H9 (cell line): ENCODE data around the gene MRM2. TPM values are rescaled to one million over a fixed set of nuclear protein-coding genes. Genes with fewer than 3 reads are reported as not detected.

Experiments
- DNase-seq: peaks from one replicate; pipeline ENCODE4 v3.0.0-alpha.2; 2017
- H2AFZ ChIP-seq: one replicate; pipeline ENCODE4 v1.6.1; 2013; ENCODE audit warnings: mild to moderate bottlenecking, low read length, control low read depth, moderate library complexity
- H2AK5ac ChIP-seq: 2 replicates; pipeline ENCODE4 v1.6.1; 2013; ENCODE audit warnings: low read length, control low read depth, mixed read lengths; ENCODE audit not compliant: insufficient read length
- H2BK120ac ChIP-seq: one replicate; pipeline ENCODE4 v1.6.1; 2013; ENCODE audit warnings: low read depth, mild to moderate bottlenecking, low read length, control low read depth, inconsistent platforms; ENCODE audit not compliant: poor library complexity, severe bottlenecking
- H2BK12ac ChIP-seq: 2 replicates; pipeline ENCODE4 v1.6.1; 2013; ENCODE audit warnings: low read length, control low read depth, mixed read lengths, low read depth; ENCODE audit not compliant: insufficient read length
- H2BK15ac ChIP-seq: 2 replicates; pipeline ENCODE4 v1.6.1; 2013; ENCODE audit warnings: low read depth, low read length, control low read depth
- H2BK20ac ChIP-seq: one replicate; pipeline ENCODE4 v1.6.1; 2013; ENCODE audit warnings: low read depth, mild to moderate bottlenecking, low read length, control low read depth, inconsistent platforms; ENCODE audit not compliant: poor library complexity, severe bottlenecking
- H2BK5ac ChIP-seq: 2 replicates; pipeline ENCODE4 v1.6.1; 2013; ENCODE audit warnings: low read length, control low read depth, mixed read lengths; ENCODE audit not compliant: insufficient read length
- H3K14ac ChIP-seq: 2 replicates; pipeline ENCODE4 v1.6.1; 2013; ENCODE audit warnings: low read length, control low read depth; ENCODE audit not compliant: insufficient read depth
- H3K18ac ChIP-seq: 2 replicates; pipeline ENCODE4 v1.6.1; 2013; ENCODE audit warnings: low read depth, mild to moderate bottlenecking, mixed read lengths, low read length, control low read depth; ENCODE audit not compliant: insufficient read length
- H3K23ac ChIP-seq: 2 replicates; pipeline ENCODE4 v1.6.1; 2013; ENCODE audit warnings: low read length, control low read depth, mixed read lengths, low read depth; ENCODE audit not compliant: insufficient read length
- H3K23me2 ChIP-seq: 2 replicates; pipeline ENCODE4 v1.6.1; 2013; ENCODE audit warnings: low read depth, mild to moderate bottlenecking, mixed read lengths, low read length, control low read depth; ENCODE audit not compliant: insufficient read length, poor library complexity, severe bottlenecking
- H3K27ac ChIP-seq: 2 replicates; pipeline ENCODE4 v1.5.1; 2013; ENCODE audit warnings: low read length, control low read depth, mixed read lengths, low read depth; ENCODE audit not compliant: insufficient read length
- H3K27me3 ChIP-seq: 2 replicates; pipeline ENCODE4 v1.6.1; 2013; ENCODE audit warnings: low read length, control low read depth, inconsistent platforms; ENCODE audit not compliant: insufficient read depth
- H3K4ac ChIP-seq: 2 replicates; pipeline ENCODE4 v1.6.1; 2013; ENCODE audit warnings: low read depth, mild to moderate bottlenecking, control low read depth, inconsistent platforms, low read length, moderate library complexity
- H3K4me1 ChIP-seq: 2 replicates; pipeline ENCODE4 v1.6.1; 2013; ENCODE audit warnings: low read length, control low read depth, inconsistent platforms; ENCODE audit not compliant: insufficient read depth
- H3K4me2 ChIP-seq: 2 replicates; pipeline ENCODE4 v1.6.1; 2013; ENCODE audit warnings: low read length, control low read depth, mixed read lengths; ENCODE audit not compliant: insufficient read length, insufficient read depth
- H3K56ac ChIP-seq: 2 replicates; pipeline ENCODE4 v1.6.1; 2013; ENCODE audit warnings: low read depth, mild to moderate bottlenecking, mixed read lengths, low read length, control low read depth; ENCODE audit not compliant: insufficient read length
- H3K79me1 ChIP-seq: 2 replicates; pipeline ENCODE4 v1.6.1; 2013; ENCODE audit warnings: low read depth, mild to moderate bottlenecking, moderate library complexity, low read length, control low read depth, inconsistent platforms; ENCODE audit not compliant: insufficient read depth, poor library complexity, severe bottlenecking
- H3K79me2 ChIP-seq: 2 replicates; pipeline ENCODE4 v1.6.1; 2013; ENCODE audit warnings: low read length, control low read depth, inconsistent platforms; ENCODE audit not compliant: insufficient read depth
- H3K9ac ChIP-seq: 2 replicates; pipeline ENCODE4 v1.6.1; 2013; ENCODE audit warnings: low read length, control low read depth, mixed read lengths; ENCODE audit not compliant: insufficient read length; ENCODE audit errors: extremely low read depth
- H3K9me3 ChIP-seq: one replicate; pipeline ENCODE4 v1.6.1; 2013; ENCODE audit warnings: low read depth, low read length, inconsistent platforms; ENCODE audit not compliant: control insufficient read depth
- H3T11ph ChIP-seq: one replicate; pipeline ENCODE4 v1.6.1; 2013; ENCODE audit warnings: mild to moderate bottlenecking, low read length, control low read depth, inconsistent platforms
- H4K20me1 ChIP-seq: one replicate; pipeline ENCODE4 v1.6.1; 2013; ENCODE audit not compliant: control insufficient read depth, insufficient read length, insufficient read depth
- H4K5ac ChIP-seq: 2 replicates; pipeline ENCODE4 v1.6.1; 2013; ENCODE audit warnings: low read depth, mild to moderate bottlenecking, mixed read lengths, low read length, control low read depth; ENCODE audit not compliant: insufficient read length
- H4K8ac ChIP-seq: replicated peaks from 2 replicates; pipeline ENCODE4 v1.6.1; 2013; ENCODE audit warnings: low read length, control low read depth, mixed read lengths, low read depth; ENCODE audit not compliant: insufficient read length
- H4K91ac ChIP-seq: 2 replicates; pipeline ENCODE4 v1.6.1; 2013; ENCODE audit warnings: low read depth, mild to moderate bottlenecking, moderate library complexity, mixed read lengths, low read length, control low read depth; ENCODE audit not compliant: insufficient read length
- H3K27ac Mint-ChIP-seq, 3 experiments: 2 replicates in 2 of 3; 3 replicates in 1 of 3; pipeline ENCODE4 v1.8.0; 2020 to 2021; ENCODE audit warnings: mixed read lengths in 3 of 3, mild to moderate bottlenecking in 1 of 3, moderate library complexity in 1 of 3
- H3K27me3 Mint-ChIP-seq: 2 replicates; pipeline ENCODE4 v1.8.0; 2021; ENCODE audit warnings: low read depth, mild to moderate bottlenecking, moderate library complexity, mixed read lengths
- H3K36me3 Mint-ChIP-seq, 3 experiments: 2 replicates in 2 of 3; 3 replicates in 1 of 3; pipeline ENCODE4 v1.8.0; 2020 to 2021; ENCODE audit warnings: low read depth in 3 of 3, mixed read lengths in 3 of 3; ENCODE audit not compliant: insufficient read depth in 1 of 3
- H3K4me1 Mint-ChIP-seq, 2 experiments: 2 replicates each; pipeline ENCODE4 v1.8.0; 2020; ENCODE audit warnings: mixed read lengths in 2 of 2
- H3K4me3 Mint-ChIP-seq, 2 experiments: 2 replicates in 1 of 2; 3 replicates in 1 of 2; pipeline ENCODE4 v1.8.0; 2020 to 2021; ENCODE audit warnings: mild to moderate bottlenecking in 2 of 2, mixed read lengths in 2 of 2, moderate library complexity in 1 of 2
- H3K9me3 Mint-ChIP-seq, 2 experiments: 2 replicates in 1 of 2; 3 replicates in 1 of 2; pipeline ENCODE4 v1.8.0; 2020; ENCODE audit warnings: mild to moderate bottlenecking in 2 of 2, mixed read lengths in 2 of 2, moderate library complexity in 1 of 2
- CTCF ChIP-seq: fragments of 200-600 bp; sonication (generic); conservative IDR thresholded peaks from 3 replicates; pipeline ENCODE4 v1.8.0; 2021; ENCODE audit warnings: antibody characterized with exemption, mild to moderate bottlenecking
- WGBS: extraction: QIAGEN DNeasy Blood & Tissue Kit; methylation state at CpG from one replicate; pipeline ENCODE4 v1.1.7; 2013; ENCODE audit warnings: missing lambda C conversion rate, low lambda C conversion rate, mixed read lengths; ENCODE audit not compliant: insufficient read length; ENCODE audit errors: extremely low coverage; 5-methylcytosine and 5-hydroxymethylcytosine counted together
- total RNA-seq: library from RNA; stranded (reverse); gene quantifications from 2 replicates; pipeline ENCODE4 v1.2.1, GENCODE V29; 2021

MRM2 gene
- total RNA-seq, 1 experiment from 2014 or later = 59.0 TPM

GRCh38 chr7:2228921-2229320 is 13.1 kb downstream of the MRM2 start:
- Histone ChIP-seq H2BK15ac (no peak overlapping the region), H4K5ac (no peak overlapping the region), H3K56ac (no peak overlapping the region), H2BK5ac (no peak overlapping the region), H3T11ph (no peak overlapping the region), H2BK12ac (no peak overlapping the region), H3K27me3 (no peaks in the 10 kb centered on the region), H2BK120ac (no peak overlapping the region), H3K23me2 (peaks cover 13% of the 10 kb centered on the region), H3K4ac (no peak overlapping the region), H3K27ac (no peak overlapping the region), H4K8ac (no peak overlapping the region), H4K20me1 (no peaks in the 10 kb centered on the region), H3K14ac (no peak overlapping the region), H2AFZ (no peak overlapping the region), H3K4me1 (no peaks in the 10 kb centered on the region), H3K79me2 (peaks cover 5% of the 10 kb centered on the region; the same call in 1 of the 2 replicates), H2BK20ac (no peak overlapping the region), H4K91ac (no peak overlapping the region), H3K9ac (no peak overlapping the region), H2AK5ac (no peak overlapping the region), H3K18ac (no peak overlapping the region), H3K9me3 (no peaks in the 10 kb centered on the region), H3K23ac (no peak overlapping the region), H3K4me2 (no peak overlapping the region), H3K79me1 (peaks cover 17% of the 10 kb centered on the region)
- WGBS = no CpG with 5 or more reads among the region's 8 CpGs
- DNase-seq = no peak
- Mint-ChIP-seq H3K27ac (no peak overlapping the region; a peak in 1 of 7 replicates), H3K4me3 (no peak overlapping the region), H3K9me3 (no peaks in the 10 kb centered on the region), H3K4me1 (peaks cover 9 to 11% of the 10 kb centered on the region in 2 experiments), H3K36me3 (peaks cover 28 to 57% (median 54%) of the 10 kb centered on the region in 3 experiments), H3K27me3 (no peaks in the 10 kb centered on the region)
- no peak for TF ChIP-seq CTCF
